Measurements from ENCODE around the gene ADD3. TPM values are rescaled to one million over a fixed set of nuclear protein-coding genes. Genes with fewer than 3 reads are reported as not detected.

ADD3 gene
- polyA plus RNA-seq, 1 experiment = 192 TPM

- ChIA-PET CTCF (interaction anchor here (3.3 kb wide), 1 partner anchor 222 kb away, joined by 15 read pairs; no protein-coding TSS in a partner anchor), POLR2A (no interaction called here)
- no peak overlapping the region for H3K27ac ChIP-seq (ENCODE audit: low read depth, low read length)
- no peak for DNase-seq (ENCODE audit: low read depth, low spot score)
- TF ChIP-seq CTCF (IDR thresholded peaks at IDR 0.05; ENCODE audit: low read depth, low read length) = no peak
- no peaks in the 10 kb centered on the region for H3K27me3 ChIP-seq (ENCODE audit: control insufficient read depth, insufficient read depth, low read length)
- H3K9me3 ChIP-seq (ENCODE audit: control insufficient read depth, insufficient read depth, low read length) = no peaks in the 10 kb centered on the region
- H3K4me3 ChIP-seq (ENCODE audit: low read depth, low read length) = no peak overlapping the region
Observed at GRCh38 chr10:110105873-110106272, 98.1 kb downstream of the ADD3 start.

- no peak for DNase-seq (ENCODE audit: low read depth, low spot score)
- ChIA-PET CTCF (interaction anchor here (5.5 kb wide), 1 partner anchor 224 kb away, joined by 42 read pairs; no protein-coding TSS in a partner anchor), POLR2A (no interaction called here)
- no peaks in the 10 kb centered on the region for H3K9me3 ChIP-seq (ENCODE audit: control insufficient read depth, insufficient read depth, low read length)
- no peak for TF ChIP-seq CTCF (IDR thresholded peaks at IDR 0.05; ENCODE audit: low read depth, low read length)
- H3K27ac ChIP-seq (ENCODE audit: low read depth, low read length) = no peak overlapping the region
- no peaks in the 10 kb centered on the region for H3K27me3 ChIP-seq (ENCODE audit: control insufficient read depth, insufficient read depth, low read length)
- no peak overlapping the region for H3K4me3 ChIP-seq (ENCODE audit: low read depth, low read length)
Observed at GRCh38 chr10:110107430-110107829, 99.6 kb downstream of the ADD3 start.

- CTCF ChIA-PET = interaction anchor here (5.5 kb wide), 1 partner anchor 224 kb away, joined by 42 read pairs; no protein-coding TSS in a partner anchor
- DNase-seq (ENCODE audit: low read depth, low spot score) = no peak
Observed at GRCh38 chr10:110107887-110108286, 100.1 kb downstream of the ADD3 start.

GRCh38 chr10:110109511-110109910 lies 101.7 kb downstream of the ADD3 start:
- no peak for DNase-seq (ENCODE audit: low read depth, low spot score)
- H3K9me3 ChIP-seq (ENCODE audit: control insufficient read depth, insufficient read depth, low read length) = no peaks in the 10 kb centered on the region
- H3K27ac ChIP-seq (ENCODE audit: low read depth, low read length) = no peak overlapping the region
- CTCF ChIA-PET = interaction anchor here (0.6 to 5.5 kb wide), 4 partner anchors 9 to 226 kb away, joined by 3 to 42 read pairs (median 4); no protein-coding TSS in a partner anchor
- no peaks in the 10 kb centered on the region for H3K27me3 ChIP-seq (ENCODE audit: control insufficient read depth, insufficient read depth, low read length)
- no peak for TF ChIP-seq CTCF (IDR thresholded peaks at IDR 0.05; ENCODE audit: low read depth, low read length)
- POLR2A ChIA-PET = no interaction called here
- no peak overlapping the region for H3K4me3 ChIP-seq (ENCODE audit: low read depth, low read length)

More at GRCh38 chr10:110107887-110108286, 100.1 kb downstream of the ADD3 start:
- no peaks in the 10 kb centered on the region for H3K27me3 ChIP-seq (ENCODE audit: control insufficient read depth, insufficient read depth, low read length)
- no peak for TF ChIP-seq CTCF (IDR thresholded peaks at IDR 0.05; ENCODE audit: low read depth, low read length)
- no peak overlapping the region for H3K4me3 ChIP-seq (ENCODE audit: low read depth, low read length)
- H3K9me3 ChIP-seq (ENCODE audit: control insufficient read depth, insufficient read depth, low read length) = no peaks in the 10 kb centered on the region
- H3K27ac ChIP-seq (ENCODE audit: low read depth, low read length) = no peak overlapping the region
- POLR2A ChIA-PET = no interaction called here

GRCh38 chr10:110110338-110110737 lies 102.6 kb downstream of the ADD3 start:
- Histone ChIP-seq H3K27ac (ENCODE audit: low read depth, low read length) (no peak overlapping the region), H3K27me3 (ENCODE audit: control insufficient read depth, insufficient read depth, low read length) (no peaks in the 10 kb centered on the region), H3K4me3 (ENCODE audit: low read depth, low read length) (no peak overlapping the region), H3K9me3 (ENCODE audit: control insufficient read depth, insufficient read depth, low read length) (no peaks in the 10 kb centered on the region)
- no peak for TF ChIP-seq CTCF (IDR thresholded peaks at IDR 0.05; ENCODE audit: low read depth, low read length)
- CTCF ChIA-PET = interaction anchor here (0.6 to 5.5 kb wide), 4 partner anchors 10 to 227 kb away, joined by 3 to 42 read pairs (median 5); no protein-coding TSS in a partner anchor
- POLR2A ChIA-PET = no interaction called here
- DNase-seq (ENCODE audit: low read depth, low spot score) = no peak
